ENCODE results near the gene FCGR3B. TPM values are rescaled to one million over a fixed set of nuclear protein-coding genes. Genes with fewer than 3 reads are reported as not detected.

The FCGR3B gene
- total and polyA plus RNA-seq, 4 donors: 0.39 to 19.2 (median 1.2) TPM

Other genes with a start within 250 kb of the FCGR3B start
- gene FCGR2A, start 125.7 kb downstream of the FCGR3B start, total RNA-seq: 10 to 100 TPM; 11.7 to 53.8 TPM
- gene FCGR2A, start 125.7 kb downstream of the FCGR3B start, polyA plus RNA-seq (ENCODE audit: insufficient read length in 2 of 2): 1 to 10 TPM; 7.1 to 9.0 TPM
- 10 to 100 TPM in 1 of 2 donors, under 1 TPM in 1; 0.77 to 25.8 TPM for gene HSPA6, start 106.6 kb downstream of the FCGR3B start, total RNA-seq
- 1 to 10 TPM in 1 of 2 donors, under 1 TPM in 1; 0.93 to 1.2 TPM for gene HSPA6, start 106.6 kb downstream of the FCGR3B start, polyA plus RNA-seq (ENCODE audit: insufficient read length in 2 of 2)
- 10 to 100 TPM in 1 of 2 donors, 1 to 10 TPM in 1; 5.6 to 30.1 TPM for gene FCGR3A, start 81.4 kb downstream of the FCGR3B start, total RNA-seq
- 10 to 100 TPM; 17.1 to 28.9 TPM for gene FCGR3A, start 81.4 kb downstream of the FCGR3B start, polyA plus RNA-seq (ENCODE audit: insufficient read length in 2 of 2)
- 1 to 10 TPM; 1.1 to 1.5 TPM for gene FCGR2B, start 32.0 kb upstream of the FCGR3B start, total RNA-seq
- gene FCGR2B, start 32.0 kb upstream of the FCGR3B start, polyA plus RNA-seq (ENCODE audit: insufficient read length in 2 of 2): under 1 TPM in 1 of 2 donors, not detected in 1; 0.20 TPM
- under 1 TPM; 0.44 to 0.79 TPM for gene FCRLA, start 76.1 kb upstream of the FCGR3B start, total RNA-seq
- gene FCRLA, start 76.1 kb upstream of the FCGR3B start, polyA plus RNA-seq (ENCODE audit: insufficient read length in 2 of 2): 1 to 10 TPM in 1 of 2 donors, under 1 TPM in 1; 0.70 to 1.4 TPM
- gene FCRLB, start 90.4 kb upstream of the FCGR3B start, total RNA-seq: 1 to 10 TPM in 1 of 2 donors, under 1 TPM in 1; 0.88 to 2.4 TPM
- 1 to 10 TPM; 2.5 to 2.9 TPM for gene FCRLB, start 90.4 kb upstream of the FCGR3B start, polyA plus RNA-seq (ENCODE audit: insufficient read length in 2 of 2)
- 10 to 100 TPM; 40.2 to 48.5 TPM for gene DUSP12, start 118.6 kb upstream of the FCGR3B start, total RNA-seq
- gene DUSP12, start 118.6 kb upstream of the FCGR3B start, polyA plus RNA-seq (ENCODE audit: insufficient read length in 2 of 2): 10 to 100 TPM; 39.4 to 44.7 TPM
- gene ATF6, start 135.1 kb upstream of the FCGR3B start, total RNA-seq: 10 to 100 TPM; 27.2 to 41.1 TPM
- gene ATF6, start 135.1 kb upstream of the FCGR3B start, polyA plus RNA-seq (ENCODE audit: insufficient read length in 2 of 2): 10 to 100 TPM; 18.6 to 21.8 TPM

All from spinal cord (tissue), 4 donors.